NCI-H2171 treated with DMSO at 0.1 percent for 48 hours (cell line): ENCODE measurements around the gene DIAPH1.

Experiments used
- DNase-seq: peaks from one replicate; lab custom pipeline; 2025; lab: John Stamatoyannopoulos, UW

DIAPH1 gene

GRCh38 chr5:141618804-141619554 lies at the start of gene DIAPH1:
Gene DIAPH1 (minus strand): TSS chr5:141619000. CDS start chr5:141618914, 86 bp downstream.
- DNase-seq = peak; percentile 81

- no peak for DNase-seq
Measured at GRCh38 chr5:141665995-141666940, 47.5 kb upstream of the DIAPH1 start.

GRCh38 chr5:141664733-141665461 lies 46.1 kb upstream of the DIAPH1 start:
- peak; percentile 3 for DNase-seq

- DNase-seq = no peak
Measured at GRCh38 chr5:141663506-141663905, 44.7 kb upstream of the DIAPH1 start.

GRCh38 chr5:141662028-141662427 lies 43.2 kb upstream of the DIAPH1 start:
- no peak for DNase-seq

- no peak for DNase-seq
Measured at GRCh38 chr5:141657937-141658545, 39.2 kb upstream of the DIAPH1 start.

- no peak for DNase-seq
Measured at GRCh38 chr5:141657404-141657803, 38.6 kb upstream of the DIAPH1 start.

GRCh38 chr5:141656396-141656795 lies 37.6 kb upstream of the DIAPH1 start:
- no peak for DNase-seq

- no peak for DNase-seq
Measured at GRCh38 chr5:141655020-141655419, 36.2 kb upstream of the DIAPH1 start.

- DNase-seq = no peak
Measured at GRCh38 chr5:141654298-141654697, 35.5 kb upstream of the DIAPH1 start.

- DNase-seq = no peak
Measured at GRCh38 chr5:141651728-141652105, 32.9 kb upstream of the DIAPH1 start.

GRCh38 chr5:141650851-141651727 lies 32.3 kb upstream of the DIAPH1 start, which contains the start of gene FCHSD1:
Gene FCHSD1 (minus strand): TSS chr5:141651418. CDS start chr5:141651368, 50 bp downstream.
- no peak for DNase-seq

- DNase-seq = no peak
Measured at GRCh38 chr5:141649972-141650371, 31.2 kb upstream of the DIAPH1 start.

GRCh38 chr5:141649056-141649688 lies 30.4 kb upstream of the DIAPH1 start:
- DNase-seq = no peak

GRCh38 chr5:141647851-141648250 lies 29.1 kb upstream of the DIAPH1 start:
- no peak for DNase-seq

GRCh38 chr5:141647242-141647641 lies 28.4 kb upstream of the DIAPH1 start:
- DNase-seq = no peak

GRCh38 chr5:141646026-141646425 lies 27.2 kb upstream of the DIAPH1 start:
- DNase-seq = no peak

GRCh38 chr5:141641634-141642267 lies 23.0 kb upstream of the DIAPH1 start:
- DNase-seq = no peak

GRCh38 chr5:141640698-141641097 lies 21.9 kb upstream of the DIAPH1 start:
- no peak for DNase-seq

- no peak for DNase-seq
Measured at GRCh38 chr5:141640051-141640415, 21.2 kb upstream of the DIAPH1 start.
